Prostate gland (tissue), 2 donors: ENCODE data around the gene SLC2A4. TPM values are rescaled to one million over a fixed set of nuclear protein-coding genes. Genes with fewer than 3 reads are reported as not detected.
"Not testable (repeated sequence)": the region's sequence is repeated elsewhere in the genome, so short reads cannot be mapped to it uniquely, and the experiment has no call there.

ENCODE experiments used
- DNase-seq: peaks from one replicate; pipeline ENCODE4 v3.0.0-alpha.2; 2019; ENCODE audit warnings: low spot score
- H3K27ac ChIP-seq, 2 donors: fragments of 200-600 bp; sonication (generic); 2 replicates each; pipeline ENCODE4 v1.5.1; 2017 to 2019
- H3K27me3 ChIP-seq: fragments of 200-600 bp; sonication (generic); replicated peaks from 2 replicates; pipeline ENCODE4 v1.5.1; 2019; ENCODE audit not compliant: insufficient read depth
- H3K36me3 ChIP-seq, 2 donors: fragments of 200-600 bp; sonication (generic); 1 replicate in 1 of 2; 2 replicates in 1 of 2; pipeline versions ENCODE4 v1.5.1 to v1.8.1; 2017 to 2019
- H3K4me1 ChIP-seq: fragments of 200-600 bp; sonication (generic); replicated peaks from 2 replicates; pipeline ENCODE4 v1.5.1; 2019
- H3K4me3 ChIP-seq, 2 donors: fragments of 200-600 bp; sonication (generic); 2 replicates each; pipeline ENCODE4 v1.5.1; 2017 to 2019
- H3K9me3 ChIP-seq: fragments of 200-600 bp; sonication (generic); 2 replicates; pipeline ENCODE4 v1.5.1; 2017
- CTCF ChIP-seq, 4 experiments: fragments of 200-600 bp in 2 of 4; fragments of 450-650 bp in 2 of 4; sonication (generic) in 2 of 4; IDR thresholded peaks; 1 replicate in 3 of 4; 2 replicates in 1 of 4; pipeline ENCODE4 v1.5.1; 2016 to 2019; ENCODE audit warnings: antibody characterized with exemption in 4 of 4, mild to moderate bottlenecking in 2 of 4, moderate library complexity in 2 of 4
- POLR2A ChIP-seq: fragments of 450-650 bp; IDR thresholded peaks from one replicate; pipeline ENCODE4 v1.6.1; 2016; ENCODE audit warnings: antibody characterized with exemption, mild to moderate bottlenecking
- POLR2AphosphoS5 ChIP-seq: sonication (generic); formaldehyde crosslinking; IDR thresholded peaks from one replicate; pipeline ENCODE4 v1.6.1; 2017; ENCODE audit warnings: antibody characterized with exemption
- WGBS: methylation state at CpG from one replicate; pipeline ENCODE4 v1.1.5; 2018; 5-methylcytosine and 5-hydroxymethylcytosine counted together
- intact Hi-C: fragments of 100-400 bp; cut with DNase I; formaldehyde crosslinking; loops from one replicate; pipeline ENCODE4 v1.14.2; 2022
- total RNA-seq, 2 donors: library from RNA; depleted of rRNA; stranded (reverse); fragments of >200 nt; gene quantifications; one replicate each; pipeline ENCODE4 v1.1.0, GENCODE V29; 2016

The SLC2A4 gene
- total RNA-seq, 2 donors from 2014 or later = 13.8 to 27.4 TPM

- peak; percentile 93 for DNase-seq
- Histone ChIP-seq H3K36me3 (peaks cover 0 to 18% of the 10 kb centered on the region in 2 donors), H3K9me3 (no peaks in the 10 kb centered on the region), H3K27me3 (no peaks in the 10 kb centered on the region), H3K27ac (peak within 1 kb of the TSS; percentile 98), H3K4me1 (peaks cover 14% of the 10 kb centered on the region), H3K4me3 (peak within 1 kb of the TSS; percentile 76 to 84)
- under 1% methylated on average over 58 of the region's 62 CpGs for WGBS
- TF ChIP-seq POLR2AphosphoS5 = peak; percentile 21
- TF ChIP-seq POLR2A = peak; percentile 76
- TF ChIP-seq CTCF (IDR thresholded peaks at IDR 0.05) = peak in 1 of 4 experiments; percentile 6
- intact Hi-C loops = no loop called here
These were observed 39.5 kb upstream of the SLC2A4 start, which contains the start of gene GABARAP for GRCh38 chr17:7241783-7242716. GABARAP (minus strand) TSS chr17:7242449; CDS start chr17:7242330, 119 bp downstream.

GRCh38 chr17:7242717-7243452 is 38.6 kb upstream of the SLC2A4 start:
- DNase-seq = peak; percentile 95
- Histone ChIP-seq H3K4me1 (peaks cover 14% of the 10 kb centered on the region), H3K9me3 (no peaks in the 10 kb centered on the region), H3K27me3 (no peaks in the 10 kb centered on the region), H3K36me3 (peaks cover 0 to 18% of the 10 kb centered on the region in 2 donors), H3K4me3 (peak overlapping the region; percentile 76 to 84), H3K27ac (peak overlapping the region; percentile 98)
- TF ChIP-seq CTCF (IDR thresholded peaks at IDR 0.05) = peak in 2 of 4 experiments; percentile 40 to 41
- peak; percentile 85 for TF ChIP-seq POLR2A
- TF ChIP-seq POLR2AphosphoS5 = peak; percentile 97
- intact Hi-C loops = no loop called here
- WGBS = 1% methylated on average over 43 of the region's 49 CpGs

GRCh38 chr17:7243453-7243729 is 38.1 kb upstream of the SLC2A4 start:
- no peak for DNase-seq
- WGBS = 34% methylated on average over 2 of the region's 2 CpGs

GRCh38 chr17:7243838-7244237 is 37.7 kb upstream of the SLC2A4 start:
- WGBS = 71% methylated on average over 10 of the region's 10 CpGs
- H3K36me3 ChIP-seq = peaks cover 0 to 18% of the 10 kb centered on the region in 2 donors
- intact Hi-C loops, H3K9me3 ChIP-seq, H3K4me3 ChIP-seq, DNase-seq, H3K27me3 ChIP-seq: not testable (repeated sequence)
- H3K4me1 ChIP-seq = peaks cover 14% of the 10 kb centered on the region
- peak overlapping the region; percentile 98 for H3K27ac ChIP-seq

More at GRCh38 chr17:7243453-7243729, 38.1 kb upstream of the SLC2A4 start:
- Histone ChIP-seq H3K27me3 (no peaks in the 10 kb centered on the region), H3K4me1 (peaks cover 14% of the 10 kb centered on the region), H3K9me3 (no peaks in the 10 kb centered on the region), H3K27ac (peak overlapping the region; percentile 98), H3K4me3 (peak overlapping the region; percentile 76 to 84), H3K36me3 (peaks cover 0 to 18% of the 10 kb centered on the region in 2 donors)
- intact Hi-C loops = no loop called here
- no peak for TF ChIP-seq POLR2AphosphoS5
- no peak for TF ChIP-seq CTCF (IDR thresholded peaks at IDR 0.05)
- no peak for TF ChIP-seq POLR2A

- H3K27ac ChIP-seq = no peak overlapping the region
- H3K9me3 ChIP-seq = no peaks in the 10 kb centered on the region
- no peaks in the 10 kb centered on the region for H3K27me3 ChIP-seq
- intact Hi-C loops = no loop called here
- peaks cover 13% of the 10 kb centered on the region for H3K4me1 ChIP-seq
- DNase-seq = no peak
- H3K4me3 ChIP-seq = no peak overlapping the region
- TF ChIP-seq POLR2AphosphoS5 = no peak
- TF ChIP-seq POLR2A = no peak
- TF ChIP-seq CTCF (IDR thresholded peaks at IDR 0.05) = no peak
- peaks cover 0 to 9% of the 10 kb centered on the region in 2 donors for H3K36me3 ChIP-seq
- 82% methylated on average over 5 of the region's 5 CpGs for WGBS
These were observed 34.7 kb upstream of the SLC2A4 start for GRCh38 chr17:7246779-7247178.
